ENCODE results near the gene ERVFRD-1.
"Not testable (repeated sequence)": the region's sequence is repeated elsewhere in the genome, so short reads cannot be mapped to it uniquely, and the experiment has no call there.

- TF ChIP-seq ZNF155 (tag by site-specific recombination; IDR thresholded peaks at IDR 0.05); MZF1 (tag by site-specific recombination; IDR thresholded peaks at IDR 0.05; ENCODE audit: borderline replicate concordance); CTCF (tag by site-specific recombination; IDR thresholded peaks at IDR 0.05); ZNF426 (tag by site-specific recombination; IDR thresholded peaks at IDR 0.05); ZNF138 (tag by site-specific recombination; IDR thresholded peaks at IDR 0.05; ENCODE audit: borderline replicate concordance); ZNF830 (tag by site-specific recombination; IDR thresholded peaks at IDR 0.05; ENCODE audit: low read depth); ZNF146 (tag by site-specific recombination; IDR thresholded peaks at IDR 0.05); ZNF274 (IDR thresholded peaks at IDR 0.05; ENCODE audit: low read length); ZNF274 (tag by site-specific recombination; IDR thresholded peaks at IDR 0.05; ENCODE audit: borderline replicate concordance); ZNF423 (tag by site-specific recombination; IDR thresholded peaks at IDR 0.05); ZNF391 (tag by site-specific recombination; IDR thresholded peaks at IDR 0.05; ENCODE audit: borderline replicate concordance, low read depth); ZNF549 (tag by site-specific recombination; IDR thresholded peaks at IDR 0.05); ZBTB21 (tag by site-specific recombination; IDR thresholded peaks at IDR 0.05); ZNF777 (tag by site-specific recombination; IDR thresholded peaks at IDR 0.05; ENCODE audit: borderline replicate concordance): not testable (repeated sequence)
Measured at GRCh38 chr6:11091141-11091540, 20.4 kb downstream of the ERVFRD-1 start.
